ENCODE results near the gene ERF. TPM values are rescaled to one million over a fixed set of nuclear protein-coding genes. Genes with fewer than 3 reads are reported as not detected.

The ERF gene
- total RNA-seq, 2 experiments from 2014 or later, result 26.7 to 33.5 TPM

GRCh38 chr19:42290523-42291434, 35.9 kb upstream of the ERF start:
- Histone ChIP-seq H3K9me3 (ENCODE audit: low read length) (no peaks in the 10 kb centered on the region), H3K27ac (ENCODE audit: low read depth, low read length, poor library complexity, severe bottlenecking) (no peak overlapping the region), H3K4me3 (ENCODE audit: low read depth, low read length, poor library complexity, severe bottlenecking) (no peak overlapping the region), H3K4me2 (ENCODE audit: low read length) (no peak overlapping the region), H3K79me2 (ENCODE audit: insufficient read depth, low read depth, low read length) (peaks cover 4% of the 10 kb centered on the region; the same call in 1 of the 2 replicates), H3K9me2 (ENCODE audit: insufficient read depth, low read length) (no peaks in the 10 kb centered on the region), H3K36me3 (ENCODE audit: insufficient read depth, low read length) (peaks cover 89% of the 10 kb centered on the region), H4K20me1 (ENCODE audit: insufficient read depth, low read length) (no peaks in the 10 kb centered on the region), H2AFZ (ENCODE audit: low read length) (no peak overlapping the region), H3K4me1 (ENCODE audit: insufficient read depth, low read length, poor library complexity, severe bottlenecking) (peaks cover 13% of the 10 kb centered on the region)
- ChIA-PET CTCF (ENCODE audit: unreplicated experiment) (no interaction called here), POLR2A (no interaction called here)
- TF ChIP-seq CTCF (conservative IDR thresholded peaks at IDR 0.05; ENCODE audit: low read length) (peak; percentile 85), EZH2phosphoT487 (IDR thresholded peaks at IDR 0.05; ENCODE audit: borderline replicate concordance, low read depth, low read length) (no peak)
- DNase-seq (ENCODE audit: low spot score), result peak; percentile 71
- no TSS peak for BruUV-seq (replicated peaks)
- intact Hi-C loops (cut with micrococcal nuclease; ENCODE audit: unreplicated experiment), result no loop called here

- CTCF ChIA-PET (ENCODE audit: unreplicated experiment), result no interaction called here
- Histone ChIP-seq H3K36me3 (ENCODE audit: insufficient read depth, low read length) (peaks cover 83% of the 10 kb centered on the region), H3K79me2 (ENCODE audit: insufficient read depth, low read depth, low read length) (peaks cover 10% of the 10 kb centered on the region), H2AFZ (ENCODE audit: low read length) (no peak overlapping the region), H3K4me2 (ENCODE audit: low read length) (no peak overlapping the region), H3K27ac (ENCODE audit: low read depth, low read length, poor library complexity, severe bottlenecking) (no peak overlapping the region), H3K4me3 (ENCODE audit: low read depth, low read length, poor library complexity, severe bottlenecking) (no peak overlapping the region), H4K20me1 (ENCODE audit: insufficient read depth, low read length) (peaks cover 4% of the 10 kb centered on the region; the same call in 1 of the 2 replicates), H3K4me1 (ENCODE audit: insufficient read depth, low read length, poor library complexity, severe bottlenecking) (peaks cover 19% of the 10 kb centered on the region), H3K9me2 (ENCODE audit: insufficient read depth, low read length) (no peaks in the 10 kb centered on the region), H3K9me3 (ENCODE audit: low read length) (no peaks in the 10 kb centered on the region)
- POLR2A ChIA-PET, result no interaction called here
- intact Hi-C loops (cut with micrococcal nuclease; ENCODE audit: unreplicated experiment), result no loop called here
- TF ChIP-seq CTCF (conservative IDR thresholded peaks at IDR 0.05; ENCODE audit: low read length), result no peak
- no peak for TF ChIP-seq EZH2phosphoT487 (IDR thresholded peaks at IDR 0.05; ENCODE audit: borderline replicate concordance, low read depth, low read length)
- no TSS peak for BruUV-seq (replicated peaks)
- no peak for DNase-seq (ENCODE audit: low spot score)
Observed at GRCh38 chr19:42290136-42290522, 35.2 kb upstream of the ERF start.

GRCh38 chr19:42289556-42290041, 34.7 kb upstream of the ERF start:
- no peaks in the 10 kb centered on the region for H3K9me3 ChIP-seq (ENCODE audit: low read length)
- TF ChIP-seq CTCF (conservative IDR thresholded peaks at IDR 0.05; ENCODE audit: low read length), result no peak
- TF ChIP-seq EZH2phosphoT487 (IDR thresholded peaks at IDR 0.05; ENCODE audit: borderline replicate concordance, low read depth, low read length), result no peak
- H3K9me2 ChIP-seq (ENCODE audit: insufficient read depth, low read length), result no peaks in the 10 kb centered on the region
- DNase-seq (ENCODE audit: low spot score), result no peak
- BruUV-seq (replicated peaks), result no TSS peak
- H2AFZ ChIP-seq (ENCODE audit: low read length), result no peak overlapping the region
- H3K27ac ChIP-seq (ENCODE audit: low read depth, low read length, poor library complexity, severe bottlenecking), result no peak overlapping the region
- H3K36me3 ChIP-seq (ENCODE audit: insufficient read depth, low read length), result peaks cover 80% of the 10 kb centered on the region
- H3K79me2 ChIP-seq (ENCODE audit: insufficient read depth, low read depth, low read length), result peaks cover 15% of the 10 kb centered on the region
- peaks cover 9% of the 10 kb centered on the region; the same call in 1 of the 2 replicates for H4K20me1 ChIP-seq (ENCODE audit: insufficient read depth, low read length)
- intact Hi-C loops (cut with micrococcal nuclease; ENCODE audit: unreplicated experiment), result loop anchor here (10.0 kb wide), 1 partner anchor 425 kb away; the partner anchor contains the start of gene RPS19
- POLR2A ChIA-PET, result no interaction called here
- H3K4me2 ChIP-seq (ENCODE audit: low read length), result no peak overlapping the region
- H3K4me3 ChIP-seq (ENCODE audit: low read depth, low read length, poor library complexity, severe bottlenecking), result no peak overlapping the region
- peaks cover 21% of the 10 kb centered on the region for H3K4me1 ChIP-seq (ENCODE audit: insufficient read depth, low read length, poor library complexity, severe bottlenecking)
- CTCF ChIA-PET (ENCODE audit: unreplicated experiment), result no interaction called here
